Activated T-cell treated with anti-CD3 and anti-CD28 coated beads for 4 hours (primary cell): ENCODE data around the gene PNRC1.
A peak's percentile ranks its signal among the peaks of the same experiment; 100 is the strongest.
"Not testable (repeated sequence)": the region's sequence is repeated elsewhere in the genome, so short reads cannot be mapped to it uniquely, and the experiment has no call there.

Experiments used
- DNase-seq: peaks from one replicate; pipeline ENCODE4 v3.0.0-alpha.2; 2020

The PNRC1 gene

DNA sequence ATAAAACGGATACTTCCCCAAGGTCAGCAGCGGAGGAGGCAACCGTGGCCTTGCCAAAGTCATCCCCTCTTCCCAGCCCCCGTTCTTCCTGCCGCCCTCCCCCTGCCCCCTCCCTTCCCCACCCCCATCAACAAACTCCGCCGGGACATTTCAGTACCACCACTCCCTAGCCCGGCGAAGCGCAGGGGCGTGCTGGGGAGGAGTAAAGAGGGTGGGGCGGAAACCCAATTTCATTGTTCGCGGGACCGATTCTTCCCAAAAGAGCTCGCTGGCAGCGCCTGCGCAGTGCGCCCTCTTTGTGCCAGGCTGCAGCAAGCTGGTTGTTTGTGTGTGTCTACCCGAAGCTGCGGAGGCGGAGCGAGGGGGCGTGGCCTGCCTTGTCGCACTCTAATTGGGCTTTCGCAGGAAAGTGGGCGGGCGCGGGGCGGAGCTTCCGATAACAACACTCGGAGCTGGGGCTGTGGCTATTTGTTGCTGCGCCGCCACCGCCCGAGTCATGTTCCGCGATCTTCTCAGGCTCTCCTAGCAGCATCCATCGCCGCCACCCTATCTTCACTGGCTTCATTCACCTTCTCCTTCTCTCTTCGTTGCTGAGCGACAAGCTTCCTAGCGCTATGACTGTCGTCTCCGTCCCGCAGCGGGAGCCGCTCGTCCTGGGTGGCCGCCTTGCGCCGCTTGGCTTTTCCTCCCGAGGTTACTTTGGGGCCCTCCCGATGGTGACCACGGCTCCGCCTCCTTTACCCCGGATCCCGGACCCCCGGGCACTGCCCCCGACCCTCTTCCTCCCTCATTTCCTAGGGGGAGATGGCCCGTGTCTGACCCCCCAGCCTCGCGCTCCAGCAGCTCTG is at the start of gene PNRC1:
TSS of gene PNRC1 (plus strand) at position 471 of the 848 bp plus-strand sequence. CDS start at position 615, 144 bp downstream.
- peak; percentile 100 for DNase-seq

GRCh38 chr6:89032599-89032998 is 48.0 kb upstream of the PNRC1 start:
- DNase-seq: no peak

DNA sequence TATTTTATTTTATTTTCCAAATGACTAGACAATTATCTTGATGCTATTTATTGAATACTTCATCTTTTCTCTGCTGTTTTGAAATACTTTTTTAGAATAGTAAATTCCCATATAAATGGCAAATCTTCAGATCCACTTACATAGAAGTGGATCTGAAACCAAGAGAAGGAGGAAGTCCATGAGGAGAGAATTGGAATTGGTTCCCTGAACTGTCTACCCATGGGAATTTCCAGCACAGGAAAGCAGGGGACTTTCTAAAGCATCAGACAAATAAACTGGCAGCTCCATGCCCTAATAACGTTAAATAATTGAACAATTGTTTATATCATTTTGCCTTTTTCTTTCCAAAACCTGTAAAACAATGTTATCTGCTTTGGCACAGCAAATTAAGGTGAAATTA is 47.1 kb upstream of the PNRC1 start:
- no peak for DNase-seq

DNA sequence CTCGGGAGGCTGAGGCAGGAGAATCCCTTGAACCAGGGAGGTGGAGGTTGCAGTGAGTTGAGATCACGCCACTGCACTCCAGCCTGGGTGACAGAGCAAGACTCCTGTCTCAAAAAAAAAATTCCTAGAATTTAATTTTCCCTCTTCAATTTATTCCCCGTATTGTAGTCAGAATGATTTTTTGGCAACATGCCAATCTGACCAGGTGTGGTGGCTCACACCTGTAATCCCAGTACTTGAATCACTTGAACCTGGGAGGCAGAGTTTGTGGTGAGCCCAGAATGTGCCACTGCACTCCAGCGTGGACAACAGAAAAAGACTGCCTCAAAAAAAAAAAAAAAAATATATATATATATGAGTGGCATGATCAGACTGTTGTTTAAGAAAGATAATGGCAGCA is 46.4 kb upstream of the PNRC1 start:
- not testable (repeated sequence) for DNase-seq

DNA sequence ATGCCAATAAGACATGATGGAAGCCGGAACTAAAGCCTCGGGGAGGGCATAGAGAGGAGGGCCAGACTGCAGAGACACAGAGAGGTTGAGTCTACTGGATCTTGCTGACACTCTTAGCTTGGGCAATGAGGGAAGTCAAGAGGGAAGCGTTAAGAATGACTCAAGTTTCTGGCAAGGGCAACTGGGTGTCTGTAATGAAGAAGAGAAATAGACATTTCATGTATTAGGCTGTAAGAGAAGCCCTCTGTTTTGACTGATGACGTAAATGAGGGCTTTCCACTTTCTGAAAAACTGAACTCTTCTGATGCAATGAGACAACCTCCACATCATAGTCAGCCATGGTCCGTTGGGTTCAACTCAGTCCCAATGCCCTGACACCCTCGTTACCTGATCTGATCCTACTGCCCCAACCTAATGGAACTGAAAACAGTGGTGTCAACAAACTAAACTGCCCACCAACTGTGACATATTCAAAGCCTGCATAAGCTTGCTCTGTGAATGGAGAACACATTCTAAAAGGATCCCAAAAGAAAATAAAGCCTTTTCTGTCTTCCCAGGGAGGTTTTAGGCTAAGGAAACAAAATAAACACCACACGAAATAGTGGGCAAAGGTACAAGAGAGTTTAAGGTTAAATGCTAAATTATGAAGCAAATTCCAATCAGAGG is 45.8 kb upstream of the PNRC1 start:
- DNase-seq: no peak

DNA sequence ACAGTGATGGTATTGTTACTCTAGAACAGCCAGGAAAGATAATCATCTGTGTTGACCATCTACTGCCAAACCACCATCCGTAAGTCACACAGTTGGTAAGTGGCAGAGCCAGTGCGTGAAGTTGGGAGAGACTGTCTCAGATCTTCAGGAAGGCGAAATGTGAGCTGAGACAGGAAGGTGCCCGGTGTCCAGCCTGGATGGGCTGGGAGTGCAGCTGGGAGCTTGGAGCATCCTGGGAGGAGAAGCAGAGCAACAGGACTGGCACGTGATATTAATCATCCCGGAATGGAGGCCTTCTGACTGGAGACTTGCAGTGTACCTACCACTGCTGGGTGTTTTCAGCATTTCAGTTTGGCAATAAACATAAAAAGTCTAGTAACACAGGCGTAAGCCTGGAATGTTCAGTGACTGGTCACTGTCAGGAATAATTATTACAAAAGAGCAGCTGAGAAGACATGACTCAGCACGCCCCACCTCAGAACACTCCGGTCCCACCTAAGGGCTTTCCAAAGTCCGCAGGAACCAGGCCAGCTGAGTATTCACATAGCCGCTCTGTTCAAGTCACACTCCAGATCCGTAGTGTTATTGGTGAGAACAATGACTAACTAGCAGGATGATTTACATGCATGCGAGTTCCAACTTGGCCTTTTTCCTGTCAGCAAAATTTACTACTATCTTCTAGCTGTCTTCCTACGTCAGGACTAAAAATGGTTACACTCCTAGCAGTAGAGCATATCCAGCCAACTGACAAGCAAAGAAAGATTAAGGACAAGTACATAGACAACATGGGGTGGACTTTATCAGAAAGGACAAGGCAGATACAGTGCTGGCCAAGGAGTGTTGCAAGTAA is 45.1 kb upstream of the PNRC1 start:
- DNase-seq: no peak

DNA sequence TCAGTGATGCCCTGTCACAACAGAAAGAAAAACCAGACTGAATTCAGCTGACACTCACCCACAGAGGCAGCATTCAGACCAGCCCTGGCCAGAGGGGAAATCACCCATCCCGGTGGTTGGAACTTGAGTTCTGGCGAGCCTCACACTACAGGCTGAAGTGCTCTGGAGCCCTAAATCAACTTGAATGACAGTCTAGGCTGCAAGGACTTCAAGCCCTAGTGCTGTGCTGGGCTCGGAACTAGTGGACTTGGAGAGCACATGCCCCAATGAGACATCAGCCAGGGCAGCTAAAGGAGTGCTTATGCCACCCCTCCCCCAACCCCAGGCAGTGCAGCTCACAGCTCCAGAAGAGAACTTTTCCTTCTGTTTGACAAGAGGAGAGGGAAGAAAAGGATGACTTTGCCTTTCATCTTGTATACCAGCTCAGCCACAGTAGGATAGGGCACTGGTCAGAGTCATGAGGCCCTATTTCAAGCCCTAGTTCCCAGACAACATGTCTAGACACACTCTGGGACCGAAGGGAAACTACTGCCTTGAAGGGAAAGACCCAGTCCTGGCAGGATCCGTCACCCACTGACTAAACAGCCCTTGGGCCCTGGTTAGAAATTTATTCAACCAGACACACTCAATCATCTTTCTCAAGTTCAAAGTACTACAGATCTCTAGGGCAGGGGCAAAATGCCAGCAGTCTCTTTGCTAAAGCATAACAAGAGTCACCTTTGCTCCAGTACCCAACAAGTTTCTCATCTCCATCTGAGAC is 43.2 kb upstream of the PNRC1 start:
- DNase-seq: no peak

DNA sequence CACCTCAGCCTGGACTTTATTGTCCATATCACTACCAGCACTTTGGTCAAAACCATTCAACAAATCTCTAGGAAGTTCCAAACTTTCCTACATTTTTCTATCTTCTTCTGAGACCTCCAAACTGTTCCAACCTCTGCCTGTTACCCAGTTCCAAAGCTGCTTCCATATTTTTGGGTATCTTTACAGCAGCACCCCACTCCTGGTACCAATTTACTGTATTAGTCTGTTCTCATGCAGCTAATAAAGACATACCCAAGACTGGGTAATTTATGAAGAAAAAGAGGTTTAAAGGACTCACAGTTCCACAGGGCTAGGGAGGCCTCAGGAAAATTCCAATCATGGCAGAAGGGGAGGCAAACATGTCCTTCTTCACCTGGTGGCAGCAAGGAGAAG is 42.7 kb upstream of the PNRC1 start:
- not testable (repeated sequence) for DNase-seq

- DNase-seq: no peak
Measured at GRCh38 chr6:89042664-89043063, 37.9 kb upstream of the PNRC1 start.

DNA sequence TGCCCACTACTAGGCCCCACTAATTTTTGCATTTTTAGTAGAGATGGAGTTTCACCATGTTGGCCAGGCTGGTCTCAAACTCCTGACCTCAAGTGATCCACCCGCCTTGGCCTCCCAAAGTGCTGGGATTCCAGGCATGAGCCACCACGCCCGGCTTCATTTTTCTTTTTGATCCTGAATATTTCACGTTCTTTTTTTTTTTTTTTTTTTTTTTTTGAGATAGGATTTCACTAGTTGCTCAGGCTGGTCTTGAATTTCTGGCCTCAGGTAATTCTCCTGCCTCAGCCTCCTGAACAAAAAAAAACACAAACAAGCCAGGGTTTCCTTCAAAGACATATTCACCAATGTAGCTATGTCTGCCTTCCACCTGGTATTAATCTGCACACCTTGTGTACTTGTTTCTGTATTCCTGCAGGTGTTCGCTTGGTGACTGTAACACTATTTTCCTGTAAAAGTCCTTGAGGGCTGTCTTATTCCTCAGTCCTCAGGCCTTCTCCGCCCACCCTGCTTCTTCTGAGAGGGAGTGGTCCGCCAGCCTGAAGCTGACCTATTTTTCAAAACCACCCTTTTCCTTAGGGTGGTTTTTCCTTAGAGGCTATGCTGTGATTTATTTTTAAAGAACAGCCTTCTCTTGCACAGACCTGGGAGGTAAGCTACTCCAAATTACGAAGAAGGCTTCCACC is 36.1 kb upstream of the PNRC1 start:
- DNase-seq: no peak

GRCh38 chr6:89045011-89045387 is 35.6 kb upstream of the PNRC1 start:
- DNase-seq: no peak

DNA sequence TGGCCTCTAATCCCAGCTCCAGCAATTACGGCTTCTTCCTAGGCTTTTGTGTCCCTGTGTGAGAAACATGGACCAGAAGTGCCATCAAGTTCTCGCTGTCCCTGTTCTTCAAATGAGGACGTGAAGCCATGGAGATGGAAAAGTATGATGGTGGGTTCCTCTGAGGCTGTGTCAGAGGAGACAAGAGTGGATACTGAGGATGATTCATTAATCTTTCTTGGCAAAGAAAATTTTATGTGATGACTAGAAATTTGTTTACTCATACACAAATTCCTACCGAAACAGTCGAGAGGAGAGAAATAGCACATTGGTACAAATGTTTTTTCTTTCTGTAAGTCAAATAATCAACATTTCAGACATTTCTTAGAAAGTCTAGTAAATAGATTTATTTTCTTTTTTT is 35.0 kb upstream of the PNRC1 start:
- no peak for DNase-seq

DNA sequence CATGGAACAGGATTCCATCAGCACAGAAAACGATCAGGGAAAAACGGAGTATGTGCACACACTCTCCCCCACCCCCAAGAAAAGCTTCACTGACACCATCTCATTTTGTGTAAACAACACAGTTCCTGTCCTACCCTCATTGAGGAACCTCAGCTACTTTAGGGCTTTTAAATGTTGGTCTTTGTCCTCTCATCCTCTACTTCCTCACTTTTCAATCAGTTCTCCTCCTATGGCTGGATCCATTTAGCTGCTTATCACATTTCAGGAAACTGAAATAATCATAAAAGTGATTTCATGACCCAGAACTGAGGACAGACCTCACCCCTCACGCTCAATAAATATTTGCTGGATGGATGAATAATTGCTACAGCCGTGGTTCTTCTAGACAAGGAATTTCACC is 33.1 kb upstream of the PNRC1 start:
- DNase-seq: no peak

GRCh38 chr6:89048288-89048923 is 32.1 kb upstream of the PNRC1 start:
- DNase-seq: no peak

DNA sequence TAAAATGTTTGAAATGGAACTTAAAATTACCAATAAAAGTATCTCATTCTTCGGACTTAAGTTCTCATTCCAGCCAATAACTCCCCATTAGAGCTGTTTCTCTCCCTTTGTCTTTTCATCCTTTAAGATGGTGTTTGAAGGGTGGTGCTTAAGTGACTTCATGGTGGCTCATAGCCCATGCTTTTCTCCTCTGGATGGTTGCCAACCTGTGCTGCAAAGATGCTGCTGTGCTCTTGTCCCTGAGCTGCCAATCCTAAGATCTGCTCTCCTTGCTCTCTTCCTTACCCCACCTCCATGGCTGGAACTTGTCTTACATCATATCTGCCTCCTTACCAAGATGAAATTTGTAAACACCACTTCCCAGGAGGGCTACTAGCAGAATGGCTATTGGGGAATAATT is 31.6 kb upstream of the PNRC1 start:
- DNase-seq: no peak

DNA sequence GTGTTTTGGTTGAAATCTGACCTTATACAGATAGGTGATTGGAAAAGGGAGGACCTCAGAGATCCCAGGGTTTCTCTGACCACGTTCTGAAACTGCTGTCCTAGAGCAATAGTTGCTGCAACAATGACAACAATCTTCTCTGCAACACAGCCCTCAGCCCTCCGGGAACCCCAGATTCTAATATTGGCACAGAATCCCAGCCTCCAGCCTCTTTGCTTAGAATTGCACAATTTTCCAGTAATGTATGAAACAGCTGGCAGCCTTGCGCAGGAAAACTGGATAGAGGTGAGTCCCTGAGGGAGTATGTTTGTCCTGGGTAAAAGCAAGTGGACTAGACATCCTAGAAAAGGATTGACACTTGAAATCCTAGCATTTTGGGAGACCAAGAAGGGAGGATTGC is 30.4 kb upstream of the PNRC1 start:
- no peak for DNase-seq

DNA sequence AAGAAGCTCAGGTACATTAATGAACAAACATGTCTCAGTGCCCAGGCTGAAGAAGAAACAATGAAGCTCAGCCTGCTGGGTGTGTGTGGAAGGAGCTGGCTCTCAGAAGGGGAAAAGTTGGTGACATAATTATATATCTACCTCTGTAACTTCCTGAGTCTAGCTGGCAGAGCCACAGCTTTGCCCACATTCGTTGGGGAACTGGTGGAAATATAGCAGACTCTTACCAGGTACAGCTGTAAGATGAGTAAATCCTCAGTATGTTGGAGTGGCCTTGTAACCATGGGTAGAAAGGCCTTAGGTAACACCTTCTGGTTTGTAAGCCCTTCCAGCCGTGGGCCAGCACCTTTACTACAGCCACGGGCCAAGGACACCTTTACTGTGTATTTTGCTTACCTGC is 29.9 kb upstream of the PNRC1 start:
- DNase-seq: no peak

DNA sequence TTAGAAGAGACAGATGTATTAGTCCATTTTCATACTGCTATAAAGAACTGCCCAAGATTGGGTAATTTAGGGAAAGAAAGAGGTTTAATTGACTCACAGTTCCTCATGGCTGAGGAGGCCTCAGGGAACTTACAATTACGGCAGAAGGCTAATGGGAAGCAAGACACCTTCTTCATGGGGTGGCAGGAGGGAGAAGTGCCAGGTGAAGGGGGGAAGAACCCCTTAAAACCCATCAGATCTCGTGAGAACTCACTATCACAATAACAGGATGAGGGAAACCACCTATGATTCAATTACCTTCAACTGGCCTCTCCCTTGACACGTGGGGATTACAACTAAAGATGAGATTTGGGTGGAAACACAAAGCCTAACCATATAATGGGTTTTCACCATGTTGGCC is 28.9 kb upstream of the PNRC1 start:
- DNase-seq: no peak

GRCh38 chr6:89054208-89054607 is 26.3 kb upstream of the PNRC1 start:
- DNase-seq: no peak

DNA sequence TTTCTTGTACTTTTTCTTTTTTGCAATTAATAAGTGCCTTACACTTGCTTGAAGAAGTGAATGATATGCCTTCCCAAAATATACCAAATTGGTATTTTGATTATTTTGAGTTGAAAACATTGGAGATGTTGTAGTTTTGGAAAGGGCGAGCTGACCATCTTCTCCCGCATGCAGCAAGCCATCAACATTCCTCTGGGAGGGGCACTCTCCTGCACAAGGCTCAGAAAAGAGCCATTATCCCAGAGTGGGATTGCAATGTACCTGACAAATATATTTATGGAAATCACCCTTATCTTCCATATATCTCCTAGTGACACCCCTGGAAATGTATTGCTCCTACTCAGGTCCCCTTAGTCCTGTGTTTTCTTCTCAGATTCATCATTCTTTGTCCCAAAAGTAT is 22.8 kb upstream of the PNRC1 start:
- no peak for DNase-seq

- no peak for DNase-seq
Measured at GRCh38 chr6:89058627-89059026, 21.9 kb upstream of the PNRC1 start.

GRCh38 chr6:89059227-89059626 is 21.3 kb upstream of the PNRC1 start:
- no peak for DNase-seq
